ENCODE data around the gene TRO. TPM values are rescaled to one million over a fixed set of nuclear protein-coding genes. Genes with fewer than 3 reads are reported as not detected.

Gene TRO
- total RNA-seq, 1 experiment from 2014 or later = 13.4 TPM

- no peak for DNase-seq (ENCODE audit: low read depth, low spot score)
- in situ Hi-C loops (cut with HindIII; ENCODE audit: low pct_unique_long_range_greater_than_20kb, low sequenced_read_pairs) = no loop called here
Observed at GRCh38 chrX:54945224-54945623, 24.6 kb downstream of the TRO start.

GRCh38 chrX:54950730-54951375, 30.2 kb downstream of the TRO start:
- no peak for DNase-seq (ENCODE audit: low read depth, low spot score)
- in situ Hi-C loops (cut with HindIII; ENCODE audit: low pct_unique_long_range_greater_than_20kb, low sequenced_read_pairs) = no loop called here

GRCh38 chrX:54961750-54962149, 41.1 kb downstream of the TRO start:
- in situ Hi-C loops (cut with HindIII; ENCODE audit: low pct_unique_long_range_greater_than_20kb, low sequenced_read_pairs) = no loop called here
- no peak for DNase-seq (ENCODE audit: low read depth, low spot score)

- in situ Hi-C loops (cut with HindIII; ENCODE audit: low pct_unique_long_range_greater_than_20kb, low sequenced_read_pairs) = no loop called here
- no peak for DNase-seq (ENCODE audit: low read depth, low spot score)
Observed at GRCh38 chrX:54964766-54965497, 44.3 kb downstream of the TRO start.

GRCh38 chrX:54977387-54977786, 56.8 kb downstream of the TRO start:
- no peak for DNase-seq (ENCODE audit: low read depth, low spot score)
- in situ Hi-C loops (cut with HindIII; ENCODE audit: low pct_unique_long_range_greater_than_20kb, low sequenced_read_pairs) = no loop called here

GRCh38 chrX:54978448-54978847, 57.8 kb downstream of the TRO start:
- DNase-seq (ENCODE audit: low read depth, low spot score) = no peak
- in situ Hi-C loops (cut with HindIII; ENCODE audit: low pct_unique_long_range_greater_than_20kb, low sequenced_read_pairs) = no loop called here

GRCh38 chrX:54979432-54979831, 58.8 kb downstream of the TRO start:
- in situ Hi-C loops (cut with HindIII; ENCODE audit: low pct_unique_long_range_greater_than_20kb, low sequenced_read_pairs) = no loop called here

GRCh38 chrX:54980334-54980733, 59.7 kb downstream of the TRO start:
- in situ Hi-C loops (cut with HindIII; ENCODE audit: low pct_unique_long_range_greater_than_20kb, low sequenced_read_pairs) = no loop called here
- DNase-seq (ENCODE audit: low read depth, low spot score) = no peak

More at GRCh38 chrX:54979432-54979831, 58.8 kb downstream of the TRO start:
- no peak for DNase-seq (ENCODE audit: low read depth, low spot score)

Small RNA genes lying within 50 kb of the gene (small RNA-seq; reads per million reads assigned to genes)
- 0 reads per million in 2 experiments for gene RF00614

Other genes starting within 250 kb of the TRO start
- 0.05 TPM in 1 of 2 replicates, not detected in the other for gene ITIH6, start 122.6 kb upstream of the TRO start, total RNA-seq (2014; rRNA removed; shearing (Covaris generic))
- 84.7 and 92.2 TPM in 2 replicates for gene MAGED2, start 113.1 kb upstream of the TRO start, total RNA-seq (2014; rRNA removed; shearing (Covaris generic))
- gene PFKFB1, start 73.4 kb downstream of the TRO start, total RNA-seq (2014; rRNA removed; shearing (Covaris generic)) = not detected in 2 replicates
- gene APEX2, start 79.5 kb downstream of the TRO start, total RNA-seq (2014; rRNA removed; shearing (Covaris generic)) = 10.5 and 10.9 TPM in 2 replicates
- not detected in 2 replicates for gene ALAS2, start 110.2 kb downstream of the TRO start, total RNA-seq (2014; rRNA removed; shearing (Covaris generic))
- gene PAGE2B, start 154.2 kb downstream of the TRO start, total RNA-seq (2014; rRNA removed; shearing (Covaris generic)) = not detected in 2 replicates
- gene PAGE2, start 168.2 kb downstream of the TRO start, total RNA-seq (2014; rRNA removed; shearing (Covaris generic)) = not detected in 2 replicates

Measured in SK-MEL-5 (cell line).